WTC11 (cell line): ENCODE measurements around the gene CPNE4. TPM values are rescaled to one million over a fixed set of nuclear protein-coding genes. Genes with fewer than 3 reads are reported as not detected.

Experiments used
- ATAC-seq: fragments of 200-7000 bp; cut with Tn5 transposase; 2 replicates; pipeline ENCODE4 v1.10.0; 2021; ENCODE audit warnings: mild to moderate bottlenecking, moderate library complexity
- CTCF ChIA-PET: fragments of 300-600 bp; sonication (Branson Sonifier 250); formaldehyde crosslinking; loops from one replicate; lab custom pipeline; 2021; ENCODE audit warnings: antibody characterized with exemption; lab: Charles Lee
- POLR2A ChIA-PET: fragments of 350-600 bp; sonication (Branson Sonifier 250); formaldehyde crosslinking; loops from one replicate; lab custom pipeline; 2021; ENCODE audit warnings: antibody characterized with exemption; lab: Charles Lee
- DNase-seq: peaks from one replicate; pipeline ENCODE4 v3.0.0; 2021; ENCODE audit warnings: low spot score
- H3K27ac Mint-ChIP-seq: 2 replicates; pipeline ENCODE4 v1.8.0; 2021; ENCODE audit warnings: mixed read lengths
- H3K27me3 Mint-ChIP-seq: 2 replicates; pipeline ENCODE4 v1.8.0; 2021; ENCODE audit warnings: low read depth, mild to moderate bottlenecking, moderate library complexity, mixed read lengths
- H3K36me3 Mint-ChIP-seq: 2 replicates; pipeline ENCODE4 v1.8.0; 2021; ENCODE audit warnings: mixed read lengths
- H3K4me1 Mint-ChIP-seq: 2 replicates; pipeline ENCODE4 v1.8.0; 2022; ENCODE audit warnings: mixed read lengths
- H3K4me3 Mint-ChIP-seq: 2 replicates; pipeline ENCODE4 v1.8.0; 2021; ENCODE audit warnings: mild to moderate bottlenecking, moderate library complexity, mixed read lengths
- H3K9me3 Mint-ChIP-seq: 2 replicates; pipeline ENCODE4 v1.8.0; 2021; ENCODE audit warnings: mixed read lengths
- ARID4B ChIP-seq: sonication (generic); formaldehyde crosslinking; IDR thresholded peaks from 2 replicates; pipeline ENCODE4 v1.8.0; 2023; ENCODE audit warnings: missing genetic modification reagents, mild to moderate bottlenecking, borderline replicate concordance
- ATF1 ChIP-seq: sonication (generic); formaldehyde crosslinking; IDR thresholded peaks from 2 replicates; pipeline ENCODE4 v1.8.1; 2023; ENCODE audit warnings: mild to moderate bottlenecking, moderate library complexity, missing genetic modification reagents
- ATF6 ChIP-seq: sonication (generic); formaldehyde crosslinking; IDR thresholded peaks from 2 replicates; pipeline ENCODE4 v1.8.1; 2023; ENCODE audit warnings: mild to moderate bottlenecking, missing genetic modification reagents
- ERG ChIP-seq: fragments of 250-450 bp; sonication (Bioruptor Pico); IDR thresholded peaks from 2 replicates; pipeline ENCODE4 v1.8.0; 2021; ENCODE audit warnings: mild to moderate bottlenecking
- FOXK1 ChIP-seq: sonication (generic); formaldehyde crosslinking; IDR thresholded peaks from 2 replicates; pipeline ENCODE4 v1.8.0; 2022; ENCODE audit warnings: mild to moderate bottlenecking, moderate library complexity, missing genetic modification reagents
- FOXP4 ChIP-seq: sonication (generic); formaldehyde crosslinking; IDR thresholded peaks from 2 replicates; pipeline ENCODE4 v1.8.0; 2022; ENCODE audit warnings: mild to moderate bottlenecking, missing genetic modification reagents
- HMGA2 ChIP-seq: fragments of 250-450 bp; sonication (Bioruptor Pico); IDR thresholded peaks from 2 replicates; pipeline ENCODE4 v1.4.0; 2021; ENCODE audit warnings: mild to moderate bottlenecking, moderate library complexity
- HMGXB4 ChIP-seq: sonication (generic); formaldehyde crosslinking; IDR thresholded peaks from 2 replicates; pipeline ENCODE4 v1.8.1; 2023; ENCODE audit warnings: mild to moderate bottlenecking, moderate library complexity, missing genetic modification reagents
- JUN ChIP-seq: sonication (generic); formaldehyde crosslinking; IDR thresholded peaks from 2 replicates; pipeline ENCODE4 v1.8.0; 2023; ENCODE audit warnings: mild to moderate bottlenecking, missing genetic modification reagents
- NR3C1 ChIP-seq: sonication (generic); formaldehyde crosslinking; conservative IDR thresholded peaks from 2 replicates; pipeline ENCODE4 v1.8.1; 2023; ENCODE audit warnings: low read depth, mild to moderate bottlenecking, missing genetic modification reagents
- OVOL2 ChIP-seq: fragments of 250-450 bp; sonication (Bioruptor Pico); IDR thresholded peaks from 2 replicates; pipeline ENCODE4 v1.9.0; 2021; ENCODE audit warnings: mild to moderate bottlenecking, borderline replicate concordance
- RORB ChIP-seq: fragments of 250-450 bp; sonication (Bioruptor Pico); IDR thresholded peaks from 2 replicates; pipeline ENCODE4 v1.9.0; 2021; ENCODE audit warnings: mild to moderate bottlenecking
- SP1 ChIP-seq: sonication (generic); formaldehyde crosslinking; conservative IDR thresholded peaks from 2 replicates; pipeline ENCODE4 v1.8.1; 2022; ENCODE audit warnings: missing genetic modification reagents
- USF1 ChIP-seq: sonication (generic); formaldehyde crosslinking; IDR thresholded peaks from 2 replicates; pipeline ENCODE4 v1.8.0; 2022; ENCODE audit warnings: mild to moderate bottlenecking, missing genetic modification reagents
- ZBTB21 ChIP-seq: sonication (generic); formaldehyde crosslinking; IDR thresholded peaks from 2 replicates; pipeline ENCODE4 v1.8.1; 2023; ENCODE audit warnings: mild to moderate bottlenecking, missing genetic modification reagents, borderline replicate concordance
- ZNF219 ChIP-seq: sonication (generic); formaldehyde crosslinking; IDR thresholded peaks from 2 replicates; pipeline ENCODE4 v1.8.0; 2023; ENCODE audit warnings: missing genetic modification reagents, mild to moderate bottlenecking, borderline replicate concordance
- ZNF232 ChIP-seq: sonication (generic); formaldehyde crosslinking; IDR thresholded peaks from 2 replicates; pipeline ENCODE4 v1.8.0; 2022; ENCODE audit warnings: mild to moderate bottlenecking, missing genetic modification reagents
- ZNF281 ChIP-seq: sonication (generic); formaldehyde crosslinking; IDR thresholded peaks from 2 replicates; pipeline ENCODE4 v1.8.0; 2023; ENCODE audit warnings: mild to moderate bottlenecking, missing genetic modification reagents
- ZNF671 ChIP-seq: fragments of 250-450 bp; sonication (Bioruptor Pico); IDR thresholded peaks from 2 replicates; pipeline ENCODE4 v1.8.0; 2021; ENCODE audit warnings: mild to moderate bottlenecking
- total RNA-seq: library from RNA; stranded (reverse); gene quantifications from 3 replicates; pipeline ENCODE4 v1.2.3, GENCODE V29; 2021

Gene CPNE4
- total RNA-seq, 1 experiment from 2014 or later = 2.4 TPM

GRCh38 chr3:131972550-131972949, 62.3 kb downstream of the CPNE4 start (continued):
- TF ChIP-seq NR3C1 (CRISPR knock-in tag) (no peak), ARID4B (CRISPR knock-in tag) (no peak), FOXP4 (CRISPR knock-in tag) (no peak), ZNF671 (CRISPR knock-in tag) (no peak), ERG (no peak), USF1 (no peak), ATF1 (CRISPR knock-in tag) (no peak), ZNF232 (CRISPR knock-in tag) (no peak), ZBTB21 (CRISPR knock-in tag) (no peak), ZNF281 (no peak)

- no peaks in the 10 kb centered on the region; the same call in 1 of the 2 replicates for H3K9me3 Mint-ChIP-seq
- no peak overlapping the region for H3K27ac Mint-ChIP-seq
- POLR2A ChIA-PET = no interaction called here
- peaks cover 24% of the 10 kb centered on the region for H3K4me1 Mint-ChIP-seq
- DNase-seq (no peak), ATAC-seq (no peak)
- CTCF ChIA-PET = interaction anchor here (1.1 to 1.2 kb wide), 2 partner anchors 57 to 176 kb away, joined by 3 to 5 read pairs; no protein-coding TSS in a partner anchor
- H3K36me3 Mint-ChIP-seq = no peaks in the 10 kb centered on the region
- no peak overlapping the region for H3K4me3 Mint-ChIP-seq
- no peaks in the 10 kb centered on the region for H3K27me3 Mint-ChIP-seq
- TF ChIP-seq OVOL2 (CRISPR knock-in tag) = no peak
- no peak for TF ChIP-seq FOXK1 (CRISPR knock-in tag)
- TF ChIP-seq ATF6 (CRISPR knock-in tag) = no peak
- TF ChIP-seq ZNF219 (CRISPR knock-in tag) = no peak
- TF ChIP-seq JUN (CRISPR knock-in tag) = no peak
- TF ChIP-seq HMGXB4 (CRISPR knock-in tag) = no peak
- no peak for TF ChIP-seq HMGA2 (CRISPR knock-in tag)
- no peak for TF ChIP-seq SP1 (CRISPR knock-in tag)
- TF ChIP-seq ZBTB21 (CRISPR knock-in tag) = no peak
- TF ChIP-seq RORB (CRISPR knock-in tag) = no peak
Observed at GRCh38 chr3:131972091-131972490, 62.7 kb downstream of the CPNE4 start.
